Activated B cell treated with CpG ODN at 0.5 μM for 24 hours (primary cell): ENCODE measurements around the gene PRDX2. TPM values are rescaled to one million over a fixed set of nuclear protein-coding genes. Genes with fewer than 3 reads are reported as not detected.

Experiments
- ATAC-seq: fragments of 200-7000 bp; cut with Tn5 transposase; one replicate; pipeline ENCODE4 v1.10.0; 2021; ENCODE audit warnings: low read depth, mild to moderate bottlenecking, moderate library complexity
- CTCF ChIA-PET: fragments of 350-600 bp; sonication (Branson Sonifier 250); formaldehyde crosslinking; loops from one replicate; lab custom pipeline; 2021; ENCODE audit warnings: antibody characterized with exemption; lab: Charles Lee
- POLR2A ChIA-PET: fragments of 350-600 bp; sonication (Branson Sonifier 250); formaldehyde crosslinking; loops from one replicate; lab custom pipeline; 2021; ENCODE audit warnings: antibody characterized with exemption; lab: Charles Lee
- DNase-seq: peaks from one replicate; pipeline ENCODE4 v3.0.0; 2022
- H3K27ac Mint-ChIP-seq: one replicate; pipeline ENCODE4 v1.8.0; 2020; ENCODE audit warnings: mixed read lengths
- H3K27me3 Mint-ChIP-seq: one replicate; pipeline ENCODE4 v1.8.0; 2021; ENCODE audit warnings: mixed read lengths
- H3K36me3 Mint-ChIP-seq: one replicate; pipeline ENCODE4 v1.8.0; 2021; ENCODE audit warnings: low read depth, mixed read lengths
- H3K4me1 Mint-ChIP-seq: one replicate; pipeline ENCODE4 v1.8.0; 2021; ENCODE audit warnings: mixed read lengths
- H3K4me3 Mint-ChIP-seq: one replicate; pipeline ENCODE4 v1.8.0; 2020; ENCODE audit warnings: mild to moderate bottlenecking, mixed read lengths
- H3K9me3 Mint-ChIP-seq: one replicate; pipeline ENCODE4 v1.8.0; 2020; ENCODE audit warnings: mixed read lengths
- CTCF ChIP-seq: fragments of 200-600 bp; IDR thresholded peaks from one replicate; pipeline ENCODE4 v1.8.0; 2022; ENCODE audit warnings: antibody characterized with exemption, mild to moderate bottlenecking
- intact Hi-C: fragments of 100-400 bp; cut with micrococcal nuclease; formaldehyde crosslinking; loops from one replicate; pipeline ENCODE4 v1.15.1; 2024
- total RNA-seq: library from RNA; stranded (reverse); gene quantifications from 2 replicates; pipeline ENCODE4 v1.2.3, GENCODE V29; 2022

PRDX2 gene
- total RNA-seq, 1 donor from 2014 or later = 53.1 TPM

DNA sequence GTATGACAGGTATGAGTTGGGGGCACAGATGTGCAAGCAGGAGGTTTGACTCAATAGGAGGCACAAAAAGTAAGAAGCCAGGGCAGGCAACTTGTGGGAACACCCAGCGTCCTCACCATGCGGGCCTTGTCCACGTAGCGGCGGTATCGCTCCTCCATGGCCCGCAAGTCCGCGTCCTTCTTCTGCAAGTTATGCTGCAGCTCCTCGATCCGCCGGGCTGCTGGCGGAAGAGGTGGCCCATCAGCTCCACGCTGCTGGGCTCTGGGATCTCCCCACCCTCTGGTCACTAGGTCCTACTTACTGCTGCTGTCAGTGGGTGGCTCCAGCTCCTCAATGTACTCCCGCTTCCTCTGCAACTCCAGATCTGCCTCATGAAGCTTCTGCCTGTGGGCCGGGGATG is 36.9 kb downstream of the PRDX2 start:
- no peak for ATAC-seq
- intact Hi-C loops = no loop called here
- peaks cover 10% of the 10 kb centered on the region for H3K4me1 Mint-ChIP-seq
- CTCF ChIA-PET = interaction anchor here (1.1 to 13.6 kb wide), 4 partner anchors 9 to 83 kb away, joined by 3 to 280 read pairs (median 76); partner anchors contain the start of genes JUNB and RNASEH2A
- H3K36me3 Mint-ChIP-seq = no peaks in the 10 kb centered on the region
- no peaks in the 10 kb centered on the region for H3K27me3 Mint-ChIP-seq
- TF ChIP-seq CTCF = no peak
- H3K9me3 Mint-ChIP-seq = no peaks in the 10 kb centered on the region
- DNase-seq = no peak
- POLR2A ChIA-PET = interaction anchor here (0.6 to 7.4 kb wide), 5 partner anchors 11 to 157 kb away, joined by 3 to 80 read pairs (median 4); partner anchors contain the start of gene JUNB
- no peak overlapping the region for H3K27ac Mint-ChIP-seq
- no peak overlapping the region for H3K4me3 Mint-ChIP-seq

- ChIA-PET CTCF (interaction anchor here (1.2 to 13.6 kb wide), 4 partner anchors 12 to 84 kb away, joined by 4 to 280 read pairs (median 77); partner anchors contain the start of genes BEST2 and JUNB), POLR2A (interaction anchor here (0.6 to 1.1 kb wide), 4 partner anchors 17 to 678 kb away, joined by 3 to 5 read pairs (median 4); partner anchors contain the start of gene TRIR)
- Mint-ChIP-seq H3K27ac (no peak overlapping the region), H3K4me1 (peaks cover 9% of the 10 kb centered on the region), H3K4me3 (no peak overlapping the region), H3K27me3 (peaks cover 2% of the 10 kb centered on the region), H3K36me3 (no peaks in the 10 kb centered on the region), H3K9me3 (no peaks in the 10 kb centered on the region)
- ATAC-seq (no peak), DNase-seq (no peak)
- TF ChIP-seq CTCF = no peak
- intact Hi-C loops = no loop called here
These were observed 38.5 kb downstream of the PRDX2 start for GRCh38 chr19:12763100-12763499.

DNA sequence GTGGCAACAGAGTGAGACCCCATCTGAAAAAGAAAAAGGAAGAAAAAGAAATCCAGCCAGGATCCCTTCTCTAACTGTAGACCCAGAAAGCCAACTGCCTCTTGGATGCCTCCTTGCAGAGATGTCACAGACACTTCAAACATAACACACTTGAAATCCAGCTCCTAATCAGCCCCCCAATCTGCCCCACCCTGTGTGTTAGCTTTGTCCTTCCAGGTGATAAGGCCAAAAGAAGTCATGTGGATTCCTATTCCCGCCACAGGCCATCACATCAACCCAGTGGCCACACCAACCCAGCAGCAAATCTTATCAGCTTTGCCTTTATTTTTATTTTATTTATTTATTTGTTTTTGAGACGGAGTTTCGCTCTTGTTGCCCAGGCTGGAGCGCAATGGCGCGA is 41.9 kb downstream of the PRDX2 start:
- ATAC-seq = no peak
- CTCF ChIA-PET = interaction anchor here (0.8 to 13.6 kb wide), 10 partner anchors 17 to 334 kb away, joined by 3 to 280 read pairs (median 6); partner anchors contain the start of genes FBXW9, JUNB and RNASEH2A
- POLR2A ChIA-PET = interaction anchor here (0.7 to 1.5 kb wide), 5 partner anchors 23 to 52 kb away, joined by 3 to 10 read pairs (median 4); partner anchors contain the start of gene GET3
- intact Hi-C loops = loop anchor here (1.0 kb wide), 2 partner anchors 37 to 88 kb away; no protein-coding TSS in a partner anchor
- peaks cover 10% of the 10 kb centered on the region for H3K4me1 Mint-ChIP-seq
- H3K27me3 Mint-ChIP-seq = peaks cover 15% of the 10 kb centered on the region
- H3K27ac Mint-ChIP-seq = no peak overlapping the region
- no peaks in the 10 kb centered on the region for H3K36me3 Mint-ChIP-seq
- H3K9me3 Mint-ChIP-seq = no peaks in the 10 kb centered on the region
- DNase-seq = no peak
- H3K4me3 Mint-ChIP-seq = no peak overlapping the region
- TF ChIP-seq CTCF = no peak

DNA sequence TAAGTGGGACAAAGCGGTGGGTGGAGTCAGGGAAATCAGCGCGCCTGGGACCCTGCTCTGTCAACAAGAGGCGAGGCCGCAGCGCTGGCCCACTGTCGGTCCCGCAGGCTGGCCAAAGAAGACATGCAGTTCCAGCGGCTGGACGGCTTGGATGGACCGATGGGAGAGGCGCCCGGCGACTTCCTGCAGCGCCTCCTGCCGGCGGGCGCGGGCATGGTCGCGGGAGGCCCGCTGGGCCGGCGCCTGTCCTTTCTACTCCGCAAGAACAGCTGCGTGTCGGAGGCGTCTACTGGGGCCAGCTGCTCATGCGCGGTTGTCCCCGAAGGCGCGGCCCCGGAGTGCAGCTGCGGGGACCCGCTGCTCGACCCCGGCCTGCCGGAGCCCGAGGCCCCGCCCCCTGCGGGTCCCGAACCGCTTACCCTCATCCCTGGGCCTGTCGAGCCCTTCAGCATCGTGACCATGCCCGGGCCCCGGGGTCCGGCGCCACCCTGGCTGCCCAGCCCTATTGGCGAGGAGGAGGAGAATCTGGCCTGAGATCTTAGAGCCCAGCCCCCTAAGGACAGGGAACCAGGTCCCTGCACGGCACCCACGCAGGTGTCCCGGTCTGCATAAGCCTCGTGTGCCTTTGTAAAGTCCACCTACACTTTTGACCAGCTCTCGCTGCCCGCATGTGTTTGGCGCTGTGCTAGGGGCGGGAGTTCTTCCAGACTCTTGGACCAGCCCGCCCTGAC is 43.9 kb downstream of the PRDX2 start:
- Mint-ChIP-seq H3K36me3 (no peaks in the 10 kb centered on the region), H3K4me1 (peaks cover 10% of the 10 kb centered on the region), H3K27me3 (peaks cover 22% of the 10 kb centered on the region), H3K4me3 (no peak overlapping the region), H3K27ac (no peak overlapping the region), H3K9me3 (no peaks in the 10 kb centered on the region)
- intact Hi-C loops = loop anchor here (1.0 kb wide), 2 partner anchors 40 to 193 kb away; no protein-coding TSS in a partner anchor
- peak; percentile 75 for ATAC-seq
- ChIA-PET POLR2A (interaction anchor here (0.5 to 1.4 kb wide), 7 partner anchors 16 to 137 kb away, joined by 3 to 6 read pairs (median 4); partner anchors contain the start of gene TRIR), CTCF (interaction anchor here (0.7 to 13.6 kb wide), 16 partner anchors 8 to 90 kb away, joined by 3 to 280 read pairs (median 4); partner anchors contain the start of genes JUNB and TRIR)
- peak; percentile 69 for DNase-seq
- peak; percentile 70 for TF ChIP-seq CTCF
